Endothelial cell of umbilical vein (primary cell): ENCODE data around the gene SVIL. TPM values are rescaled to one million over a fixed set of nuclear protein-coding genes. Genes with fewer than 3 reads are reported as not detected.

Source experiments
- BruUV-seq: library from RNA; stranded (reverse); fragments of 400-500 nt; replicated peaks from 2 replicates; lab custom pipeline; 2021; lab: Mats Ljungman, UMichigan
- CTCF ChIA-PET: fragments of 300-600, 350-600 bp; sonication (Branson Sonifier 250); formaldehyde crosslinking; loops from one replicate; lab custom pipeline; 2021; ENCODE audit warnings: antibody characterized with exemption, inconsistent platforms; lab: Charles Lee
- POLR2A ChIA-PET: fragments of 300-600, 350-600 bp; sonication (Branson Sonifier 250); formaldehyde crosslinking; loops from one replicate; lab custom pipeline; 2021; ENCODE audit warnings: antibody characterized with exemption, inconsistent platforms; lab: Charles Lee
- DNase-seq: peaks from one replicate; pipeline ENCODE4 v3.0.0-alpha.2; 2011; ENCODE audit warnings: low read depth, low spot score
- FAIRE-seq: peaks from 2 replicates; lab custom pipeline; 2011; peaks lifted over from hg19 to GRCh38; lab: Jason Lieb, UNC
- H2AFZ ChIP-seq: 2 replicates; pipeline ENCODE4 v1.6.0; 2012; ENCODE audit warnings: low read depth, low read length, control low read depth, inconsistent platforms
- H3K27ac ChIP-seq: 2 replicates; pipeline ENCODE4 v1.5.1; 2011; ENCODE audit warnings: low read depth, mild to moderate bottlenecking, control low read depth, low read length, moderate library complexity; ENCODE audit not compliant: insufficient read depth
- H3K27me3 ChIP-seq, 2 experiments: 2 replicates each; pipeline versions ENCODE4 v1.6.0 to v1.6.1; 2011; ENCODE audit warnings: low read length in 2 of 2, mixed read lengths in 1 of 2; ENCODE audit not compliant: control insufficient read depth in 2 of 2, insufficient read depth in 2 of 2
- H3K36me3 ChIP-seq, 2 experiments: 2 replicates in 1 of 2; 3 replicates in 1 of 2; pipeline ENCODE4 v1.5.1; 2011; ENCODE audit warnings: low read length in 2 of 2, mild to moderate bottlenecking in 1 of 2, moderate library complexity in 1 of 2; ENCODE audit not compliant: control insufficient read depth in 2 of 2, insufficient read depth in 2 of 2; ENCODE audit errors: extremely low read depth in 1 of 2
- H3K4me1 ChIP-seq: 3 replicates; pipeline ENCODE4 v1.5.1; 2011; ENCODE audit warnings: mild to moderate bottlenecking, low read length; ENCODE audit not compliant: control insufficient read depth, insufficient read depth; ENCODE audit errors: extremely low read depth
- H3K4me2 ChIP-seq: 2 replicates; pipeline ENCODE4 v1.6.1; 2011; ENCODE audit warnings: low read length, control low read depth, mixed read lengths; ENCODE audit not compliant: insufficient read depth
- H3K4me3 ChIP-seq, 3 experiments: fragments of 200-600 bp in 1 of 3; sonication (generic), shearing (Covaris generic) in 1 of 3; replicated peaks in 1 of 3; 2 replicates each; pipeline ENCODE4 v1.5.1; 2011 to 2016; ENCODE audit warnings: control low read depth in 3 of 3, low read length in 3 of 3, mild to moderate bottlenecking in 2 of 3, inconsistent platforms in 1 of 3, low read depth in 1 of 3, moderate library complexity in 1 of 3; ENCODE audit not compliant: insufficient read depth in 1 of 3
- H3K79me2 ChIP-seq: 2 replicates; pipeline ENCODE4 v1.6.0; 2012; ENCODE audit warnings: low read length, inconsistent platforms; ENCODE audit not compliant: control insufficient read depth, insufficient read depth
- H3K9ac ChIP-seq: replicated peaks from 2 replicates; pipeline ENCODE3; 2011; ENCODE audit warnings: low read length, control low read depth; ENCODE audit not compliant: insufficient read depth; ENCODE audit errors: extremely low read depth
- H3K9me1 ChIP-seq: replicated peaks from 3 replicates; pipeline ENCODE4 v1.6.0; 2011; ENCODE audit warnings: mild to moderate bottlenecking, low read length; ENCODE audit not compliant: control insufficient read depth, insufficient read depth; ENCODE audit errors: extremely low read depth
- H3K9me3 ChIP-seq: replicated peaks from 2 replicates; pipeline ENCODE4 v1.5.1; 2012; ENCODE audit warnings: low read length, inconsistent platforms; ENCODE audit not compliant: control insufficient read depth, insufficient read depth
- H4K20me1 ChIP-seq: replicated peaks from 2 replicates; pipeline ENCODE3; 2011; ENCODE audit warnings: mild to moderate bottlenecking, low read length; ENCODE audit not compliant: control insufficient read depth, insufficient read depth; ENCODE audit errors: extremely low read depth
- CTCF ChIP-seq, 2 donors: IDR thresholded peaks; 1 replicate in 1 of 2; 2 replicates in 1 of 2; pipeline ENCODE4 v1.5.1; 2011; ENCODE audit warnings: low read length in 2 of 2, mild to moderate bottlenecking in 2 of 2, moderate library complexity in 2 of 2, control low read depth in 1 of 2, inconsistent platforms in 1 of 2, low read depth in 1 of 2; ENCODE audit not compliant: insufficient read depth in 1 of 2; ENCODE audit errors: extremely low read depth in 1 of 2
- EZH2 ChIP-seq: IDR thresholded peaks from 2 replicates; pipeline ENCODE4 v1.6.1; 2012; ENCODE audit warnings: borderline replicate concordance, low read depth, mild to moderate bottlenecking, moderate library complexity, low read length, inconsistent platforms; ENCODE audit not compliant: severe bottlenecking
- FOS ChIP-seq: IDR thresholded peaks from 2 replicates; pipeline ENCODE4 v1.6.1; 2011; ENCODE audit warnings: mild to moderate bottlenecking, low read length, moderate library complexity, borderline replicate concordance; ENCODE audit not compliant: insufficient read depth
- GATA2 ChIP-seq: IDR thresholded peaks from 2 replicates; pipeline ENCODE4 v1.7.0; 2011; ENCODE audit warnings: low read depth, mild to moderate bottlenecking, moderate library complexity, mixed read lengths, low read length; ENCODE audit not compliant: insufficient read length, insufficient read depth
- JUN ChIP-seq: IDR thresholded peaks from 2 replicates; pipeline ENCODE4 v1.6.1; 2011; ENCODE audit warnings: borderline replicate concordance, low read depth; ENCODE audit not compliant: insufficient read length, insufficient read depth
- MAX ChIP-seq: IDR thresholded peaks from 2 replicates; pipeline ENCODE4 v1.6.1; 2011; ENCODE audit not compliant: insufficient read depth, insufficient read length
- MYC ChIP-seq: IDR thresholded peaks from one replicate; pipeline ENCODE4 v1.6.1; 2011; ENCODE audit warnings: mild to moderate bottlenecking, low read depth, low read length
- POLR2A ChIP-seq: IDR thresholded peaks from 2 replicates; pipeline ENCODE4 v1.6.1; 2012; ENCODE audit warnings: low read depth, mild to moderate bottlenecking, control low read depth, low read length
- POLR2AphosphoS5 ChIP-seq: IDR thresholded peaks from 2 replicates; pipeline ENCODE4 v1.6.1; 2012; ENCODE audit warnings: low read depth, mild to moderate bottlenecking, control low read depth, low read length, moderate library complexity; ENCODE audit not compliant: insufficient read depth
- dilution Hi-C: fragments of 300-500 bp; cut with MboI; formaldehyde crosslinking; loops from one replicate; pipeline ENCODE4 v1.15.0; 2019; ENCODE audit warnings: low sequenced_read_pairs; ENCODE audit not compliant: extremely low pct_ligation_motif_present
- intact Hi-C: fragments of 100-400 bp; cut with micrococcal nuclease; formaldehyde crosslinking; loops from one replicate; pipeline ENCODE4 v1.10.0; 2022
- polyA plus RNA-seq, 4 experiments: library from polyadenylated mRNA; depleted of rRNA in 3 of 4; stranded (reverse) in 3 of 4; unstranded in 1 of 4; fragments of >200 nt; gene quantifications; 2 replicates each; pipeline versions ENCODE4 v1.2.1 to v1.2.3, GENCODE V29; 2011 to 2012; ENCODE audit warnings: missing spikeins in 1 of 4
- total RNA-seq: library from RNA; stranded (reverse); gene quantifications from 2 replicates; pipeline ENCODE4 v1.2.3, GENCODE V29; 2021

The SVIL gene
- total and polyA plus RNA-seq, 2 donors (not counting 3 experiments of a cell fraction or from before 2014, with no cell fraction given): 22.6 to 70.7 TPM

GRCh38 chr10:29481906-29482440 lies 152.8 kb downstream of the SVIL start:
- Histone ChIP-seq H2AFZ (no peak overlapping the region), H3K27me3 (no peaks in the 10 kb centered on the region), H3K27ac (no peak overlapping the region), H3K4me2 (no peak overlapping the region), H3K36me3 (peaks cover 6 to 26% of the 10 kb centered on the region in 2 experiments), H3K4me3 (no peak overlapping the region), H3K4me1 (peaks cover 8% of the 10 kb centered on the region), H4K20me1 (no peaks in the 10 kb centered on the region), H3K9me1 (no peaks in the 10 kb centered on the region), H3K79me2 (no peaks in the 10 kb centered on the region), H3K9ac (no peak overlapping the region), H3K9me3 (no peaks in the 10 kb centered on the region)
- dilution Hi-C loops (no loop called here), intact Hi-C loops (no loop called here)
- no peak for FAIRE-seq
- CTCF ChIA-PET: interaction anchor here (0.9 to 3.2 kb wide), 3 partner anchors 11 to 16 kb away, joined by 4 to 11 read pairs (median 7); no protein-coding TSS in a partner anchor
- TF ChIP-seq MAX (no peak), FOS (no peak)
- POLR2A ChIA-PET: no interaction called here
- BruUV-seq: no TSS peak
- no peak for DNase-seq

GRCh38 chr10:29479981-29480954 lies 154.5 kb downstream of the SVIL start:
- intact Hi-C loops (no loop called here), dilution Hi-C loops (no loop called here)
- no peak for DNase-seq
- Histone ChIP-seq H3K9me3 (no peaks in the 10 kb centered on the region), H3K4me2 (no peak overlapping the region), H3K4me3 (no peak overlapping the region), H3K36me3 (peaks cover 3 to 22% of the 10 kb centered on the region in 2 experiments), H3K9me1 (no peaks in the 10 kb centered on the region), H3K9ac (no peak overlapping the region), H3K4me1 (peaks cover 8% of the 10 kb centered on the region), H3K27me3 (no peaks in the 10 kb centered on the region), H3K79me2 (no peaks in the 10 kb centered on the region), H4K20me1 (no peaks in the 10 kb centered on the region), H3K27ac (no peak overlapping the region), H2AFZ (no peak overlapping the region)
- ChIA-PET POLR2A (no interaction called here), CTCF (interaction anchor here (3.9 kb wide), 1 partner anchor 17 kb away, joined by 13 read pairs; no protein-coding TSS in a partner anchor)
- TF ChIP-seq POLR2A (no peak), MAX (no peak), GATA2 (no peak), CTCF (IDR thresholded peaks at IDR 0.05; ENCODE audit: extremely low read depth in 1 of 2, insufficient read depth in 1 of 2, low read depth in 1 of 2, low read length in 2 of 2) (no peak), POLR2AphosphoS5 (no peak), FOS (no peak), JUN (no peak), MYC (no peak), EZH2 (no peak)
- no peak for FAIRE-seq
- BruUV-seq: no TSS peak
